GM18873 (cell line): Measurements from ENCODE around the gene CD68.

Experiments
- ATAC-seq: cut with Tn5 transposase; IDR thresholded peaks from one replicate; pipeline ENCODE4 v1.9.1; 2021; ENCODE audit warnings: mild to moderate bottlenecking, moderate library complexity, moderate number of reproducible peaks; ENCODE audit not compliant: unreplicated experiment, low FRiP score

Gene CD68

GRCh38 chr17:7558544-7559319, 20.7 kb upstream of the CD68 start, which contains the start of gene TNFSF13:
TSS of gene TNFSF13 (plus strand) at chr17:7558750. CDS start at chr17:7559040, 290 bp downstream.
- no peak for ATAC-seq

DNA sequence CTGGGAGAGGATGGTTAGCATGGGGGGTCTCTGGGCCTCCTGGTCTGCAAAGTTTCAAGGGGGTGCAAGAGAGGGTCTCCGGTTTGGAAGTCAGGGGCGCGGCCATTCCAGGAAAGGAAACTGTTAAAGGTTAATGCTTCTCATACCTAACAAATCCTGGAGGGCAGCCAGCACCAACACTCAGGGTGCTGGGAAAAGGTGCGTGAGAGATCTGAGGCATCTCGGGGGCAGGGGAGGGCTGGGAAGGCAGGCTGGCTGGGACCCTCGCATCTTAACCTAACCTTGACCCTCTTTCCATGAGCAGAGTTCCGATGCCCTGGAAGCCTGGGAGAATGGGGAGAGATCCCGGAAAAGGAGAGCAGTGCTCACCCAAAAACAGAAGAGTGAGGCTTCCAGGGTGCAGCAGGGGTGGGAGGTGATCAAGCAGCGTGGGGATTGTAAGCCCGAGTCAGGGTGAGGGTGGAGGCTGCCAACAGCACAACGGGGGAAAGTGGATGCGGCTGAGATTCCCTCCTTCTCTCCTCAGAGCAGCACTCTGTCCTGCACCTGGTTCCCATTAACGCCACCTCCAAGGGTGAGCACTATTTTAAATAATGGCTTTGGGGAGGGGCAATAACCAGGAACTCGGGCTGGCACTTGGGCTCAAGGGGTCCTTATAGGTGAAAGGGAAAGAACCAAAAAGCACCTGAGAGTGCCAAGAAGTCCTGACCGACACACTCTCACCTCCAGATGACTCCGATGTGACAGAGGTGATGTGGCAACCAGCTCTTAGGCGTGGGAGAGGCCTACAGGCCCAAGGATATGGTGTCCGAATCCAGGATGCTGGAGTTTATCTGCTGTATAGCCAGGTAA, 19.9 kb upstream of the CD68 start:
- no peak for ATAC-seq

GRCh38 chr17:7560172-7561027, 19.0 kb upstream of the CD68 start:
- ATAC-seq: no peak

GRCh38 chr17:7561028-7561575, 18.3 kb upstream of the CD68 start:
- ATAC-seq: peak; percentile 54

DNA sequence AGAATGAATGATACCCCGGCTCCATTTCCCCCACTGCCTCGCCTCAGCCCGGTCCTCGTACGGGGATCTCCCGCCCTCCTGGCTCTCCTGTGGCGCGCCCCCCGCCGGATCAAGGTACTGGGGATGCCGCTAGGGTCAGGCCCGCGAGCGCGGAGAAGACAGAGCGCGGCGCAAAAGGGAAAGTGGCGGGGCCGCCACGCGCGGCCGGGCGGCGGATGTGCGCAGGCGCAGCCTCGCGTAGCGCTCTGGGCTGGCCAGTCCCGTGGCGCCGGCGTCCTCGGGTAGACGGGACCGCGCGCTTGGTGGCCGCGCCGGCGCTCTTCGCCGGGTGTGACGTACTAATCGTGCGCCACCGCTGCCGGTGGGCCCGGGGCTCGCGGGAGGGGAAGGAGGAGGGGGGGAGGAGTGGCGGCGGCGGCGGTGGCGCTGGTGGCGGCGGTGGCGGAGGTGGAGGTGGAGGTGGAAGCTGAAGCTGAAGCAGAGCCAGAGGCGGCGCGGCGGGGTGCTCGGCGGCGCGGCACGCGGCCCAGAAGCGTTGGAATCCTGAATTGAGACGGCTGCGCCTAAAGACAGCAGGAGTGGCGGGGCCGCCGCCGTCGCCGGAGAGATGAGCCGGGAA, 17.7 kb upstream of the CD68 start, which contains the start of gene SENP3:
Gene SENP3 (plus strand): TSS at position 331 of the 619 bp plus-strand sequence. CDS start 1,158 bp downstream, outside the sequence.
- ATAC-seq: peak; percentile 36

- no peak for ATAC-seq
Measured at GRCh38 chr17:7562208-7562605, 17.2 kb upstream of the CD68 start.

DNA sequence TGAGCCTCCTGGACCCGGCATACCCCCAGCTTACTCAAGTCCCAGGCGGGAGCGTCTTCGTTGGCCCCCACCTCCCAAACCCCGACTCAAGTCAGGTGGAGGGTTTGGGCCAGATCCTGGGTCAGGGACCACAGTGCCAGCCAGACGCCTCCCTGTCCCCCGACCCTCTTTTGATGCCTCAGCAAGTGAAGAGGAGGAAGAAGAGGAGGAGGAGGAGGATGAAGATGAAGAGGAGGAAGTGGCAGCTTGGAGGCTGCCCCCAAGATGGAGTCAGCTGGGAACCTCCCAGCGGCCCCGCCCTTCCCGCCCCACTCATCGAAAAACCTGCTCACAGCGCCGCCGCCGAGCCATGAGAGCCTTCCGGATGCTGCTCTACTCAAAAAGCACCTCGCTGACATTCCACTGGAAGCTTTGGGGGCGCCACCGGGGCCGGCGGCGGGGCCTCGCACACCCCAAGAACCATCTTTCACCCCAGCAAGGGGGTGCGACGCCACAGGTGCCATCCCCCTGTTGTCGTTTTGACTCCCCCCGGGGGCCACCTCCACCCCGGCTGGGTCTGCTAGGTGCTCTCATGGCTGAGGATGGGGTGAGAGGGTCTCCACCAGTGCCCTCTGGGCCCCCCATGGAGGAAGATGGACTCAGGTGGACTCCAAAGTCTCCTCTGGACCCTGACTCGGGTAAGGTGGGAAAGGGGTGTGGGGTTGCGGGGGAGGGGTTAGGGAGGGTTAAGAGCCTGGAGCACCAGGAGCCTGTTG, 16.1 kb upstream of the CD68 start:
- no peak for ATAC-seq

GRCh38 chr17:7569571-7569970, 9.9 kb upstream of the CD68 start:
- no peak for ATAC-seq

- no peak for ATAC-seq
Measured at GRCh38 chr17:7570351-7570750, 9.1 kb upstream of the CD68 start.

- ATAC-seq: no peak
Measured at GRCh38 chr17:7572338-7572587, 7.2 kb upstream of the CD68 start.

GRCh38 chr17:7572588-7573323, 6.7 kb upstream of the CD68 start:
- ATAC-seq: peak; percentile 83

GRCh38 chr17:7573324-7574080, 5.9 kb upstream of the CD68 start:
- no peak for ATAC-seq

- ATAC-seq: no peak
Measured at GRCh38 chr17:7574176-7574953, 5.1 kb upstream of the CD68 start.

DNA sequence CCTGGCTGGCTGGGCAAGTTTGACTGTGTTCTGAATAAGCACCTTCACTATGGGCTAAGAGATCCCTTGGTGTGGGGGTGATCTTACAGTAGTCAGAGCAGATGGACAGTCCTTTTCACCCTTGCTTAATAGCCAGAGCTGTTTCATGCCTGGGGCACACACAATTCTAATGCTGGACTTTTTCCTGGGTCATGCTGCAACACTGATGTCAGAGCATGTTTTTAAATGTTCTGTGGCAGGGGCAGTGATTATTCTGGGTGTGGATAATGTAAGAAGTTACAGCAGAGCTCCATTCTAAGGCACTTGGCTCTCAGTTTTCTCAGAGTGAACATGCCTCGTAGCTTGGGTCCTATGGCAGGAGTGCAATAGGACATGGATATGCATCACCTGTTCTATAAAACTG, 4.0 kb upstream of the CD68 start:
- ATAC-seq: no peak

DNA sequence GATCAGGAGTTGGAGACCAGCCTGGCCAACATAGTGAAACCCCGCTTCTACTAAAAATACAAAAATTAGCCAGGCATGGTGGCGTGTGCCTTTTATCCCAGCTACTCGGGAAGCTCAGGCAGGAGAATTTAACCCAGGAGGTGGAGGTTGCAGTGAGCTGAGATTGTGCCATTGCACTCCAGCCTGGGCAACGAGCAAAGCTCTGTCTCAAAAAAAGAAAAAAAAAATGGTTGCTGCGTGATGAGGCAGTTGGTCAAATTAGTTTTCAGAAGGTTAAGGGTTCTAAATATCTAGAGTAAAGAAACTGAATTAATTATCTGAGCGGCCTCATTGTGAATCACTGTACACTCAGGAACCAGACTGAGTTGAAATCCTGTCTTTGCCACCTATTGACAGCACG, 3.5 kb upstream of the CD68 start:
- ATAC-seq: no peak

GRCh38 chr17:7576432-7576937, 3.0 kb upstream of the CD68 start:
- no peak for ATAC-seq
